ENCODE data around the gene CLEC18B. TPM values are rescaled to one million over a fixed set of nuclear protein-coding genes. Genes with fewer than 3 reads are reported as not detected.
A peak's percentile ranks its signal among the peaks of the same experiment; 100 is the strongest.
"Not testable (repeated sequence)": the region's sequence is repeated elsewhere in the genome, so short reads cannot be mapped to it uniquely, and the experiment has no call there.

The CLEC18B gene
- polyA plus RNA-seq, 1 experiment = 0.06 TPM

DNA sequence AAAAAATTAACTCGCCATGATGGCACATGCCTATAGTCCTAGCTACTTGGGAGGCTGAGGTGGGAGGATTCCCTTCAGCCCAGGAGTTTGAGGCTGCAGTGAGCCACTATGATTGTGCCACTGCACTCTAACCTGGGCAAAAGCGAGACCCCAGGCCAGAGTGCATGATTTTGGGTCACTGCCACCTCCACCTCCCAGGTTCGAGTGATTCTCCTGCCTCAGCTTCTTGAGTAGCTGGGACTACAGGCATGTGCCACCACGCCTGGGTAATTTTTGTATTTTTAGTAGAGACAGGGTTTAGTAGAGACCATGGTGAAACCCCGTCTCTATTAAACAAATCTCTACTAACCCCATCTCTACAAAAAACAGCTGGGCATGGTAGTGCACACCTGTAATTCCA lies 26.7 kb downstream of the CLEC18B start:
- POLR2A ChIA-PET; H3K9me3 ChIP-seq (ENCODE audit: control insufficient read depth, insufficient read depth, low read length); H3K4me3 ChIP-seq (ENCODE audit: low read depth, low read length); H3K27me3 ChIP-seq (ENCODE audit: control insufficient read depth, insufficient read depth, low read length); CTCF ChIA-PET; DNase-seq (ENCODE audit: low read depth, low spot score); H3K27ac ChIP-seq (ENCODE audit: low read depth, low read length): not testable (repeated sequence)

DNA sequence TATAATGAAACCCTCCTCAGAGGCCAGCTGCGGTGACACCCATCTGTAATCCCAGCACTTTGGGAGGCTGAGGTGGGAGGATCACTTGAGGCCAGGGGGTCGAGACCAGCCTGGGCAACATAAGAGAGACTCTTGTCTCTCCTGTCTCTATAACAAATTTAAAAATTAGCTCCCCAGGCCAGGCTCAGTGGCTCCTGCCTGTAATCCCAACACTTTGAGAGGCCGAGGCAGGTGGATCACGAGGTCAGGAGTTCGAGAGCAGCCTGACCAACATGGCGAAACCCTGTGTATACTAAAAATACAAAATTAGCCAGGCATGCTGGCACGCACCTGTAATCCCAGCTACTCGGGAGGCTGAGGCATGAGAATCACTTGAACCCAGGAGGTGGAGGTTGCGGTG lies 27.1 kb downstream of the CLEC18B start:
- H3K4me3 ChIP-seq (ENCODE audit: low read depth, low read length); H3K27ac ChIP-seq (ENCODE audit: low read depth, low read length); H3K9me3 ChIP-seq (ENCODE audit: control insufficient read depth, insufficient read depth, low read length); DNase-seq (ENCODE audit: low read depth, low spot score); POLR2A ChIA-PET; H3K27me3 ChIP-seq (ENCODE audit: control insufficient read depth, insufficient read depth, low read length); CTCF ChIA-PET: not testable (repeated sequence)

DNA sequence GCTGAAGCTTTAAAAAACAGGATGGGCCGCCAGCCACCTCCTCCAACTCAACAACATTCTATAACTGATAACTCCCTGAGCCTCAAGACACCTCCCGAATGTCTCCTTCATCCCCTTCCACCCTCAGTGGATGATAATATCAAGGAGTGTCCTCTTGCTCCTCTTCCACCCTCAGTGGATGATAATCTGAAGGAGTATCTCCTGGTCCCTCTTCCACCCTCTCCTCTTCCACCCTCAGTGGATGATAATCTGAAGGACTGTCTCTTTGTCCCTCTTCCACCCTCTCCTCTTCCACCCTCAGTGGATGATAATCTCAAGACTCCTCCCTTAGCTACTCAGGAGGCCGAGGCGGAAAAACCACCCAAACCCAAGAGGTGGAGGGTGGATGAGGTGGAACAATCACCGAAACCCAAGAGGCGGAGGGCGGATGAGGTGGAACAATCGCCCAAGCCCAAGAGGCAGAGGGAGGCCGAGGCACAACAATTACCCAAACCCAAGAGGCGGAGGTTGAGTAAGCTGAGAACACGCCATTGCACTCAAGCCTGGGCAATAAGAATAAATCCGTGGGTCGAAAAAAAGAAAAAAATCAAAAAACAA lies 29.7 kb downstream of the CLEC18B start:
- POLR2A ChIA-PET; H3K27ac ChIP-seq (ENCODE audit: low read depth, low read length); H3K9me3 ChIP-seq (ENCODE audit: control insufficient read depth, insufficient read depth, low read length); CTCF ChIA-PET; DNase-seq (ENCODE audit: low read depth, low spot score); H3K4me3 ChIP-seq (ENCODE audit: low read depth, low read length); H3K27me3 ChIP-seq (ENCODE audit: control insufficient read depth, insufficient read depth, low read length): not testable (repeated sequence)

DNA sequence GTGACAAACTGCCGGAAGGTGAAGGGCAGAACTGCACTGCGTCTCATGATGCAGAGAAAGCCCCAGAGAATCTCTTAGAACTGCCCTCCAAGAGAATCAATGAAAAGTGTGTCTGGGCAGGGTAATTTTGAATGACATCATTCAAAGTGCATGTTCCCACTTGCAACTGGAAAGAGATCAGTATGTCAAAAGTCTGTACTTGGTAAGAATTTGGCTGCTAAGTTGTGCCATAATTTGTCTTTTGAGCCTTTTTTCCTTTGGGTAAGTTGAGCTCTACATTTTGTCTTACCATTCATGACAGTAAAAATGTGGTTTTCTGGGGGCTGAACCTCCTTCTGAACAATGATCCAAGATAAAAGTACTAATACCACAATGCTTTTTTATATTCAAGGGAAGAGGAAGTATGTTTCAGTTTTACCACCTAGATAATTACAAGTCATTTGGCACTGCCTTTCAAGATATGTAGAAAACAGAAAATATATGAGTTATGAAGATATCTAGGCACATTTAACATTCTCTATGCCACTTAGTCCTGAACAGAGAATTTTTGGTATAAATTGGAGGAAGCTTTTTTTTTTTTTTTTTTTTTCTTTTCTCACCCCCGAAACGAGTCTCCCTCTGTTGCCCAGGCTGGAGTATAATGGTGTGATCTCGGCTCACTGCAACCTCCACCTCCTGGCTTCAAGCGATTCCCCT lies 38.8 kb downstream of the CLEC18B start:
- H3K27ac ChIP-seq (ENCODE audit: low read depth, low read length); CTCF ChIA-PET; DNase-seq (ENCODE audit: low read depth, low spot score); H3K4me3 ChIP-seq (ENCODE audit: low read depth, low read length); POLR2A ChIA-PET; H3K27me3 ChIP-seq (ENCODE audit: control insufficient read depth, insufficient read depth, low read length); H3K9me3 ChIP-seq (ENCODE audit: control insufficient read depth, insufficient read depth, low read length): not testable (repeated sequence)

DNA sequence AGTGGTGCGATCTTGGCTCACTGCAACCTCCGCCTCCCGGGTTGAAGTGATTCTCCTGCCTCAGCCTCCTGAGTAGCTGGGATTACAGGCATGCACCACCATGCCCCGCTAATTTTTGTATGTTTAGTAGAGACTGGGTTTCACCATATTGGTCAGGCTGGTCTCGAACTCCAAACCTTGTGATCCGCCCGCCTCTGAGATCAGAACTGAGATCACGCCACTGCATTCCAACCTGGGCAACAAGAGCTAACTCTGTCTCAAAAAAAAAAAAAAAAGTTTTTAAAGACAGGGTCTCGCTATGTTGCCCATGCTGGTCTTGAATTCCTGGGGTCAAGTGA lies 47.5 kb downstream of the CLEC18B start:
- H3K27me3 ChIP-seq (ENCODE audit: control insufficient read depth, insufficient read depth, low read length); CTCF ChIA-PET; POLR2A ChIA-PET: not testable (repeated sequence)

DNA sequence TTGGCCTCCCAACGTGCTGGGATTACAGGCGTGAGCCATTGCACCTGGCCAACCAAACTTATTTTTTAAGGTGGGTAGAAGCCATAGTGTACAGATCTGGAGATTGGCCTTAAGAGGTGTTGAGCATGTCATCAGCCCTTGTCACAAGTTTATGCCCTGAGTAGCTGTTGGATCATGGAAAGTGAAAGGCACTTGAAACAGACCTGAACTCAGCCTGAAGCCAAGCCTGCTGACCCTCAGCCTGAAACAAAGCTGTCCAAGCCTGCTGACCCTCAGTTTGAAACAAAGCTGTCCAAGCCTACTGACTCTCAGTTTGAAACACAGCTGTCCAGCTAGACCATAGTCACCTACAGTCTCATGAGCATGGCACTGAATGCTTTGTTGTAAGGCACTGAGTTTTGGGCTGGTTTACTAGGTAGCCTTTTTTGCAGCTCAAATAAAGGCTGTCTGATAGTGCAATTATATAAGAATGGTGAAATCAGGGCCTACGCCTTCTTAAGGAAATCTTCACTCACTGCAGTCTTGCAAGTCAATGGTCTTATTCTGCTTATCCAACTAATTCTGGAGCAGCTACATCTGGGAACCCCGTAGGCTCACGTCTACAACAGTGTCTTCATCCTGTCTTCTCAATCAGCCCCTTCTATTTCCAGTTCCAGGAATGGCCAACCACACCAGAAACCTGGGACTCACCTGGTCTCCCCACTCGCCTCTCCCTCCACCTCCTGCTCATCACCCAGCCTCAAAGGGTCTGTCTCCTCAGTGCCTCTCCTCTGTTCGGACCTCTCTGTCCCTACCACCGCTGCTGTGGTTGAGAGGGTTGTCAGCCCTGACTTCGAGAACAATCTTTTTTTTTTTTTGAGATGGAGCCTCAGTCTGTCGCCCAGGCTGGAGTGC lies 48.1 kb downstream of the CLEC18B start:
- Histone ChIP-seq H3K27ac (ENCODE audit: low read depth, low read length) (no peak overlapping the region), H3K9me3 (ENCODE audit: control insufficient read depth, insufficient read depth, low read length) (no peaks in the 10 kb centered on the region), H3K4me3 (ENCODE audit: low read depth, low read length) (no peak overlapping the region), H3K27me3 (ENCODE audit: control insufficient read depth, insufficient read depth, low read length) (peaks cover 2% of the 10 kb centered on the region)
- ChIA-PET CTCF (no interaction called here), POLR2A (no interaction called here)
- no peak for DNase-seq (ENCODE audit: low read depth, low spot score)
- TF ChIP-seq, protein P1, sequence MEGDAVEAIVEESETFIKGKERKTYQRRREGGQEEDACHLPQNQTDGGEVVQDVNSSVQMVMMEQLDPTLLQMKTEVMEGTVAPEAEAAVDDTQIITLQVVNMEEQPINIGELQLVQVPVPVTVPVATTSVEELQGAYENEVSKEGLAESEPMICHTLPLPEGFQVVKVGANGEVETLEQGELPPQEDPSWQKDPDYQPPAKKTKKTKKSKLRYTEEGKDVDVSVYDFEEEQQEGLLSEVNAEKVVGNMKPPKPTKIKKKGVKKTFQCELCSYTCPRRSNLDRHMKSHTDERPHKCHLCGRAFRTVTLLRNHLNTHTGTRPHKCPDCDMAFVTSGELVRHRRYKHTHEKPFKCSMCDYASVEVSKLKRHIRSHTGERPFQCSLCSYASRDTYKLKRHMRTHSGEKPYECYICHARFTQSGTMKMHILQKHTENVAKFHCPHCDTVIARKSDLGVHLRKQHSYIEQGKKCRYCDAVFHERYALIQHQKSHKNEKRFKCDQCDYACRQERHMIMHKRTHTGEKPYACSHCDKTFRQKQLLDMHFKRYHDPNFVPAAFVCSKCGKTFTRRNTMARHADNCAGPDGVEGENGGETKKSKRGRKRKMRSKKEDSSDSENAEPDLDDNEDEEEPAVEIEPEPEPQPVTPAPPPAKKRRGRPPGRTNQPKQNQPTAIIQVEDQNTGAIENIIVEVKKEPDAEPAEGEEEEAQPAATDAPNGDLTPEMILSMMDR (IDR thresholded peaks at IDR 0.05; ENCODE audit: low read depth, low read length) = no peak

More for the DNA sequence above, 47.5 kb downstream of the CLEC18B start:
- H3K4me3 ChIP-seq (ENCODE audit: low read depth, low read length); H3K27ac ChIP-seq (ENCODE audit: low read depth, low read length); DNase-seq (ENCODE audit: low read depth, low spot score); H3K9me3 ChIP-seq (ENCODE audit: control insufficient read depth, insufficient read depth, low read length): not testable (repeated sequence)

DNA sequence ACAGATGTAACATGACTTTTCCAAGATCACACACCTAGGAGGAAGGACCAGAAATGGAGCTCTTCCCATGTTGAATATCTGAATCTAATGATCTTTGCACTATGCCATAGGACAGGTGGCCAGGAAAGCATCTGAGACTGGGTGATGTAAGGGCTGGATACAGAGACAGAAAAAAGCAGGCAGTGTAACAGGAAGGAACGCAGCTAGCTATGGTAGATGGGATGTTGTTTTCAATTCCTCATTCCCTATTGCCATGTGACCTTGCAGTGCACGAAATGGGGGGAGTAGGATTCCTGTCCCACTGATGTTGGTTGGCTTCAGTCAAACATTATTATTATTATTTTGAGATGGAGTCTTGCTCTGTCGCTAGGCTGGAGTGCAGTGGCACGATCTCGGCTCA lies 48.9 kb downstream of the CLEC18B start:
- no peak for DNase-seq (ENCODE audit: low read depth, low spot score)
- H3K27ac ChIP-seq (ENCODE audit: low read depth, low read length) = no peak overlapping the region
- TF ChIP-seq, protein P1 (IDR thresholded peaks at IDR 0.05; ENCODE audit: low read depth, low read length) = no peak
- H3K27me3 ChIP-seq (ENCODE audit: control insufficient read depth, insufficient read depth, low read length) = peaks cover 2% of the 10 kb centered on the region
- no peak overlapping the region for H3K4me3 ChIP-seq (ENCODE audit: low read depth, low read length)
- ChIA-PET POLR2A (no interaction called here), CTCF (interaction anchor here (0.7 kb wide), 1 partner anchor 145 kb away, joined by 6 read pairs; no protein-coding TSS in a partner anchor)
- no peaks in the 10 kb centered on the region for H3K9me3 ChIP-seq (ENCODE audit: control insufficient read depth, insufficient read depth, low read length)

DNA sequence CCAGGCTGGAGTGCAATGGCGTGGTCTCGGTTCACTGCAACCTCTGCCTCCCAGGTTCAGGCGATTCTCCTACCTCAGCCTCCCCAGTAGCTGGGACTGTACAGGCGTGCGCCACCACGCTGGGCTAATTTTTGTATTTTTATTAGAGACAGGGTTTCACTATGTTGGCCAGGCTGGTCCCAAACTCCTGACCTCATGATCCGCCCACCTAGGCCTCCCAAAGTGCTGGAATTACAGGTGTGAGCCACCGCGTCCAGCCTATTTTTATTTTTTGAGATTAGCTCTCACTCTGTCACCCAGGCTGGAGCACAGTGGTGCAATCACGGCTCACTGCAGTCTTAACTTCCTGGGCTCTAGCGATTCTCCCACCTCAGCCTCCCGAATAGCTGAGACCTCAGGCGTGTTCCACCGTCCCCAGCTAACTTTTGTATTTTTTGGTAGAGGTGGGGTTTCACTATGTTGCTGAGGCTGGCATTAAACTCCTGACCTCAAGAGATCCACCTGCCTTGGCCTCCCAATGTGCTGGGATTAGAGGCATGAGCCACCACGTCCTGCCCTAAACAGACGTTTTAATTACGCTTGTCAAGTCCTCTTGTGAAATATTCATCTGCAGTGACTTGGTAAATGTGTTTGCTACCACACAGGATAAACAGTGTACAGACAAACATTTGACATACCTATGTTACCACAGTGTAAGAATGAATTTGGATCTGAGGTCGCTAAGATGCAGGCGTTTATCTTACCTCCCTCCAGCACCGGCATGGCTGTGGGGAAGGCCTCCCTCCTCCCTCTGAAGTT lies 50.7 kb downstream of the CLEC18B start:
- H3K27me3 ChIP-seq (ENCODE audit: control insufficient read depth, insufficient read depth, low read length); H3K27ac ChIP-seq (ENCODE audit: low read depth, low read length); H3K9me3 ChIP-seq (ENCODE audit: control insufficient read depth, insufficient read depth, low read length); H3K4me3 ChIP-seq (ENCODE audit: low read depth, low read length); DNase-seq (ENCODE audit: low read depth, low spot score); CTCF ChIA-PET; POLR2A ChIA-PET: not testable (repeated sequence)

DNA sequence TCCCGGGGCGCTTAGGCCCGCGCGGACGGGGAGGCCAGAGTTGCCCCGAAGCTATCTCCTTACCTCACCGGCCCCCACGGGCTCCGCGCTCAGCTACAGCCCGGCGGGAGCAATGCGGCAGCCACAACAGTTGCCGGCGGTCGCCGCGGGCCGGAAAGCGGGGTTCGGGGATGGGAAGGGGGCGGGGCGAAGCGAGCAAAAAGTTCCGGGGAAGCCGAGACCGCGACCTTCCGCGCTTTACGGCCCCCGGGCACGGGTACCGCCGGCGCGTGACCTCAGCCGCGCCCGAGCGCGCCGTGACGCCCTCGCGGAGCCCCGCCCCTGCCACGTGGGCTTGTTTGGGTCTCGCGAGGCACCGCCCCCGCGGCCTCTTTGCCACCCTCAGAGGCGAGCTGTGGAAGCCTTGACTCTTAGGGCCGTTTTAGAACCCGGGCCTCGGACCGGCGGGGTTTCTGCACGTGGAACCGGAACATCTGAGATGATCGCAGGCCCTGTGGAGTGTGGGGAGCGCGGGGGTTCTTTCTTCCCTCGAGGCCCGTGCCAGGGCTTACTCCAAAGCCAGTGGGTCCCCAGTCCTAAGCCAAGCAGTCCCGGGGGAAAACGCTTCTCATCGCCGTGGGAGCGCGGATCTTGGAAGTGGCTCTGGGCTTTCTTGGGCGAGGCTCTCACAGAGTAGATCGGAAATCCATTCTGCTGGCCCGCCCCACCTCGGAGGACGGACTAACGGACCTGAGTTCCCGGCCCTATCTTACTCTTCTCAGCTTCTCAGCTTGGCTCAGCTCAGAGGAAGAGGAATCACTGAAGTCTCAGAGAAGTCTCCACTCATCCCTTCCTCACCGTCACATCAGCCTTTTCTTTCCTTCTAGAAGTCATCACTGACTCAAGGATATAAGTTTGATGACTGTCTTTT lies 53.0 kb downstream of the CLEC18B start:
- Histone ChIP-seq H3K4me3 (ENCODE audit: low read depth, low read length) (peak overlapping the region; percentile 82), H3K27ac (ENCODE audit: low read depth, low read length) (peak overlapping the region; percentile 94)
- H3K27me3 ChIP-seq (ENCODE audit: control insufficient read depth, insufficient read depth, low read length); CTCF ChIA-PET; POLR2A ChIA-PET; H3K9me3 ChIP-seq (ENCODE audit: control insufficient read depth, insufficient read depth, low read length): not testable (repeated sequence)
- peak; percentile 66 for DNase-seq (ENCODE audit: low read depth, low spot score)
